HEK293 (cell line): Measurements from ENCODE around the gene ATXN2.

ENCODE experiments used
- GLIS2 ChIP-seq: fragments of 450-650 bp; formaldehyde crosslinking; IDR thresholded peaks from 2 replicates; pipeline ENCODE4 v1.5.1; 2016; ENCODE audit warnings: missing biosample characterization, missing genetic modification characterization
- IKZF3 ChIP-seq: fragments of 450-650 bp; IDR thresholded peaks from 2 replicates; pipeline ENCODE4 v1.5.0; 2018; ENCODE audit warnings: missing biosample characterization, mild to moderate bottlenecking, missing genetic modification characterization, moderate library complexity
- OVOL3 ChIP-seq: fragments of 450-650 bp; formaldehyde crosslinking; IDR thresholded peaks from 2 replicates; pipeline ENCODE4 v1.5.1; 2016; ENCODE audit warnings: missing biosample characterization, missing genetic modification characterization
- REPIN1 ChIP-seq: fragments of 450-650 bp; formaldehyde crosslinking; IDR thresholded peaks from 2 replicates; pipeline ENCODE4 v1.5.1; 2017; ENCODE audit warnings: missing biosample characterization, missing genetic modification characterization, low read depth
- SP3 ChIP-seq: fragments of 450-650 bp; formaldehyde crosslinking; IDR thresholded peaks from 2 replicates; pipeline ENCODE4 v1.5.1; 2016; ENCODE audit warnings: missing biosample characterization, missing genetic modification characterization
- TCF7L2 ChIP-seq: IDR thresholded peaks from 2 replicates; pipeline ENCODE4 v1.6.1; 2011; ENCODE audit warnings: low read depth, mild to moderate bottlenecking, inconsistent platforms, low read length, moderate library complexity, borderline replicate concordance
- ZBTB17 ChIP-seq: fragments of 450-650 bp; formaldehyde crosslinking; IDR thresholded peaks from 2 replicates; pipeline ENCODE4 v1.5.1; 2016; ENCODE audit warnings: missing biosample characterization, missing genetic modification characterization
- ZFP3 ChIP-seq: fragments of 450-650 bp; formaldehyde crosslinking; IDR thresholded peaks from 2 replicates; pipeline ENCODE4 v1.5.1; 2016; ENCODE audit warnings: low read depth, missing biosample characterization, missing genetic modification characterization
- ZFP37 ChIP-seq: fragments of 450-650 bp; formaldehyde crosslinking; IDR thresholded peaks from 2 replicates; pipeline ENCODE4 v1.5.1; 2016; ENCODE audit warnings: missing biosample characterization, missing genetic modification characterization
- ZNF175 ChIP-seq: fragments of 450-650 bp; formaldehyde crosslinking; IDR thresholded peaks from 2 replicates; pipeline ENCODE4 v1.5.1; 2016; ENCODE audit warnings: missing biosample characterization, missing genetic modification characterization
- ZNF350 ChIP-seq: fragments of 450-650 bp; formaldehyde crosslinking; IDR thresholded peaks from 2 replicates; pipeline ENCODE4 v1.5.0; 2017; ENCODE audit warnings: missing biosample characterization, mild to moderate bottlenecking, missing genetic modification characterization
- ZNF37A ChIP-seq: fragments of 450-650 bp; IDR thresholded peaks from 2 replicates; pipeline ENCODE4 v1.5.1; 2018; ENCODE audit warnings: missing biosample characterization, missing genetic modification characterization
- ZNF394 ChIP-seq: fragments of 450-650 bp; formaldehyde crosslinking; IDR thresholded peaks from 2 replicates; pipeline ENCODE4 v1.5.1; 2016; ENCODE audit warnings: missing biosample characterization, missing genetic modification characterization, mild to moderate bottlenecking, moderate library complexity, borderline replicate concordance
- ZNF433 ChIP-seq: fragments of 450-650 bp; formaldehyde crosslinking; IDR thresholded peaks from 2 replicates; pipeline ENCODE4 v1.5.1; 2016; ENCODE audit warnings: missing biosample characterization, missing genetic modification characterization, low read depth
- ZNF521 ChIP-seq: fragments of 450-650 bp; formaldehyde crosslinking; IDR thresholded peaks from 2 replicates; pipeline ENCODE4 v1.5.1; 2017; ENCODE audit warnings: missing biosample characterization, mild to moderate bottlenecking, missing genetic modification characterization
- ZNF660 ChIP-seq: fragments of 450-650 bp; IDR thresholded peaks from 2 replicates; pipeline ENCODE4 v1.5.1; 2018; ENCODE audit warnings: missing biosample characterization, mild to moderate bottlenecking, missing genetic modification characterization
- ZNF837 ChIP-seq: fragments of 450-650 bp; formaldehyde crosslinking; IDR thresholded peaks from 2 replicates; pipeline ENCODE4 v1.5.1; 2016; ENCODE audit warnings: missing biosample characterization, missing genetic modification characterization
- ZXDB ChIP-seq: fragments of 450-650 bp; formaldehyde crosslinking; IDR thresholded peaks from 2 replicates; pipeline ENCODE4 v1.5.1; 2016; ENCODE audit warnings: missing biosample characterization, missing genetic modification characterization
- TF ChIP-seq, protein P1 (sequence below): fragments of 450-650 bp; formaldehyde crosslinking; IDR thresholded peaks from 2 replicates; pipeline ENCODE4 v1.5.1; 2016; ENCODE audit warnings: missing biosample characterization, missing genetic modification characterization, borderline replicate concordance
- TF ChIP-seq, protein P2 (sequence below): fragments of 450-650 bp; formaldehyde crosslinking; IDR thresholded peaks from 2 replicates; pipeline ENCODE4 v1.5.1; 2017; ENCODE audit warnings: missing biosample characterization, missing genetic modification characterization
- TF ChIP-seq, protein P3 (sequence below): fragments of 450-650 bp; formaldehyde crosslinking; IDR thresholded peaks from 2 replicates; pipeline ENCODE4 v1.5.1; 2016; ENCODE audit warnings: missing biosample characterization, missing genetic modification characterization
- TF ChIP-seq, protein P4 (sequence below): fragments of 450-650 bp; formaldehyde crosslinking; IDR thresholded peaks from 2 replicates; pipeline ENCODE4 v1.5.1; 2016; ENCODE audit warnings: missing biosample characterization, missing genetic modification characterization, borderline replicate concordance
- TF ChIP-seq, protein P5 (sequence below): fragments of 450-650 bp; formaldehyde crosslinking; IDR thresholded peaks from 2 replicates; pipeline ENCODE4 v1.5.1; 2016; ENCODE audit warnings: missing biosample characterization, missing genetic modification characterization
- TF ChIP-seq, protein P6 (sequence below): fragments of 450-650 bp; IDR thresholded peaks from 2 replicates; pipeline ENCODE4 v1.5.1; 2018; ENCODE audit warnings: missing biosample characterization, missing genetic modification characterization
- TF ChIP-seq, protein P7 (sequence below): fragments of 450-650 bp; formaldehyde crosslinking; IDR thresholded peaks from 2 replicates; pipeline ENCODE4 v1.5.1; 2016; ENCODE audit warnings: missing biosample characterization, missing genetic modification characterization, low read depth

ATXN2 gene

DNA sequence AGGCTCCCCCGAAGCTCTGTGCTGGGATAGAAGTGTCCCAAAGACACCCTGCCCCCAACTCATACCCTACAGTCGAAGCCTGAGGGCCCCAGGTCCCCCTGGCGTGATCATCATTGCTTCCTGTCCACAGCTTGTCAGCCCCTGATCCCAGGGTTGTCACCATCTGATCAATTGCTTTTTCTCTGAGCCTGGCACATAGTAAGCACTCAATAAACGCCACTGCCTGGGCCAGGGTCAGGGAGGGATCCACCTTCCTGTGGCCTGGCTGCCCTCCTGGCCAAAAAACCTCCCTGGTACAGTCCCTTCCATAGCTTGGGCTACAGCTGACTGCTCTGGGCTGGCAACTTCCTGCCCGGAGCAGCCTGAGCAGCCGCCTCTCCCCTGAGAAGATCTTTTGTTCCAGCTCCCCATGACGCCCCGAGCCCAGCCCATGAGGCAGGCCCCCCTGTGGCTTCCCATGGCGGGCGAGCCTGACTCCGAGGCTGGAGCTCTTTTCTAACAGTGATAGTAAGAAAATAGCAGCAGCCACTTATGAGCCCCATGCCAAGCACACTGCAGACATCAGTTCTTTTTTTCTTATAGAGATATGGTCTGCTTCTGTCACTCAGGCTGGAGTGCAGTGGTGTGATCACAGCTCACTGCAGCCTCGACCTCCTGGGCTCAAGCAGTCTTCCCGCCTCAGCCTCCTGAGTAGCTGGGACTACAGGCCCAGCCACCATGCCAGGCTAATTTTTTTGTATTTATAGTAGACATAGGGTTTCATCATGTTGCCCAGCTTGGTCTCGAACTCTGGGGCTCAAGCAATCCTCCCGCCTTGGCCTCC, 186.9 kb downstream of the ATXN2 start (continued):
- no peak for TF ChIP-seq OVOL3 (tag by site-specific recombination)
- TF ChIP-seq, protein P1, sequence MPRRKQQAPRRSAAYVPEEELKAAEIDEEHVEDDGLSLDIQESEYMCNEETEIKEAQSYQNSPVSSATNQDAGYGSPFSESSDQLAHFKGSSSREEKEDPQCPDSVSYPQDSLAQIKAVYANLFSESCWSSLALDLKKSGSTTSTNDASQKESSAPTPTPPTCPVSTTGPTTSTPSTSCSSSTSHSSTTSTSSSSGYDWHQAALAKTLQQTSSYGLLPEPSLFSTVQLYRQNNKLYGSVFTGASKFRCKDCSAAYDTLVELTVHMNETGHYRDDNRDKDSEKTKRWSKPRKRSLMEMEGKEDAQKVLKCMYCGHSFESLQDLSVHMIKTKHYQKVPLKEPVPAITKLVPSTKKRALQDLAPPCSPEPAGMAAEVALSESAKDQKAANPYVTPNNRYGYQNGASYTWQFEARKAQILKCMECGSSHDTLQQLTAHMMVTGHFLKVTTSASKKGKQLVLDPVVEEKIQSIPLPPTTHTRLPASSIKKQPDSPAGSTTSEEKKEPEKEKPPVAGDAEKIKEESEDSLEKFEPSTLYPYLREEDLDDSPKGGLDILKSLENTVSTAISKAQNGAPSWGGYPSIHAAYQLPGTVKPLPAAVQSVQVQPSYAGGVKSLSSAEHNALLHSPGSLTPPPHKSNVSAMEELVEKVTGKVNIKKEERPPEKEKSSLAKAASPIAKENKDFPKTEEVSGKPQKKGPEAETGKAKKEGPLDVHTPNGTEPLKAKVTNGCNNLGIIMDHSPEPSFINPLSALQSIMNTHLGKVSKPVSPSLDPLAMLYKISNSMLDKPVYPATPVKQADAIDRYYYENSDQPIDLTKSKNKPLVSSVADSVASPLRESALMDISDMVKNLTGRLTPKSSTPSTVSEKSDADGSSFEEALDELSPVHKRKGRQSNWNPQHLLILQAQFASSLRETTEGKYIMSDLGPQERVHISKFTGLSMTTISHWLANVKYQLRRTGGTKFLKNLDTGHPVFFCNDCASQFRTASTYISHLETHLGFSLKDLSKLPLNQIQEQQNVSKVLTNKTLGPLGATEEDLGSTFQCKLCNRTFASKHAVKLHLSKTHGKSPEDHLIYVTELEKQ, result no peak
- TF ChIP-seq, protein P2, sequence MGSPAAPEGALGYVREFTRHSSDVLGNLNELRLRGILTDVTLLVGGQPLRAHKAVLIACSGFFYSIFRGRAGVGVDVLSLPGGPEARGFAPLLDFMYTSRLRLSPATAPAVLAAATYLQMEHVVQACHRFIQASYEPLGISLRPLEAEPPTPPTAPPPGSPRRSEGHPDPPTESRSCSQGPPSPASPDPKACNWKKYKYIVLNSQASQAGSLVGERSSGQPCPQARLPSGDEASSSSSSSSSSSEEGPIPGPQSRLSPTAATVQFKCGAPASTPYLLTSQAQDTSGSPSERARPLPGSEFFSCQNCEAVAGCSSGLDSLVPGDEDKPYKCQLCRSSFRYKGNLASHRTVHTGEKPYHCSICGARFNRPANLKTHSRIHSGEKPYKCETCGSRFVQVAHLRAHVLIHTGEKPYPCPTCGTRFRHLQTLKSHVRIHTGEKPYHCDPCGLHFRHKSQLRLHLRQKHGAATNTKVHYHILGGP (tag by site-specific recombination), result no peak
- TF ChIP-seq ZNF175 (tag by site-specific recombination), result no peak
- TF ChIP-seq, protein P3, sequence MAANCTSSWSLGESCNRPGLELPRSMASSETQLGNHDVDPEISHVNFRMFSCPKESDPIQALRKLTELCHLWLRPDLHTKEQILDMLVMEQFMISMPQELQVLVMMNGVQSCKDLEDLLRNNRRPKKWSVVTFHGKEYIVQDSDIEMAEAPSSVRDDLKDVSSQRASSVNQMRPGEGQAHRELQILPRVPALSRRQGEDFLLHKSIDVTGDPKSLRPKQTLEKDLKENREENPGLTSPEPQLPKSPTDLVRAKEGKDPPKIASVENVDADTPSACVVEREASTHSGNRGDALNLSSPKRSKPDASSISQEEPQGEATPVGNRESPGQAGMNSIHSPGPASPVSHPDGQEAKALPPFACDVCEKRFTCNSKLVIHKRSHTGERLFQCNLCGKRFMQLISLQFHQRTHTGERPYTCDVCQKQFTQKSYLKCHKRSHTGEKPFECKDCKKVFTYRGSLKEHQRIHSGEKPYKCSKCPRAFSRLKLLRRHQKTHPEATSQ (tag by site-specific recombination), result no peak
- TF ChIP-seq, protein P4, sequence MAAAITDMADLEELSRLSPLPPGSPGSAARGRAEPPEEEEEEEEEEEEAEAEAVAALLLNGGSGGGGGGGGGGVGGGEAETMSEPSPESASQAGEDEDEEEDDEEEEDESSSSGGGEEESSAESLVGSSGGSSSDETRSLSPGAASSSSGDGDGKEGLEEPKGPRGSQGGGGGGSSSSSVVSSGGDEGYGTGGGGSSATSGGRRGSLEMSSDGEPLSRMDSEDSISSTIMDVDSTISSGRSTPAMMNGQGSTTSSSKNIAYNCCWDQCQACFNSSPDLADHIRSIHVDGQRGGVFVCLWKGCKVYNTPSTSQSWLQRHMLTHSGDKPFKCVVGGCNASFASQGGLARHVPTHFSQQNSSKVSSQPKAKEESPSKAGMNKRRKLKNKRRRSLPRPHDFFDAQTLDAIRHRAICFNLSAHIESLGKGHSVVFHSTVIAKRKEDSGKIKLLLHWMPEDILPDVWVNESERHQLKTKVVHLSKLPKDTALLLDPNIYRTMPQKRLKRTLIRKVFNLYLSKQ (tag by site-specific recombination), result no peak
- no peak for TF ChIP-seq TCF7L2
- TF ChIP-seq ZNF394 (tag by site-specific recombination), result no peak
- TF ChIP-seq, protein P5, sequence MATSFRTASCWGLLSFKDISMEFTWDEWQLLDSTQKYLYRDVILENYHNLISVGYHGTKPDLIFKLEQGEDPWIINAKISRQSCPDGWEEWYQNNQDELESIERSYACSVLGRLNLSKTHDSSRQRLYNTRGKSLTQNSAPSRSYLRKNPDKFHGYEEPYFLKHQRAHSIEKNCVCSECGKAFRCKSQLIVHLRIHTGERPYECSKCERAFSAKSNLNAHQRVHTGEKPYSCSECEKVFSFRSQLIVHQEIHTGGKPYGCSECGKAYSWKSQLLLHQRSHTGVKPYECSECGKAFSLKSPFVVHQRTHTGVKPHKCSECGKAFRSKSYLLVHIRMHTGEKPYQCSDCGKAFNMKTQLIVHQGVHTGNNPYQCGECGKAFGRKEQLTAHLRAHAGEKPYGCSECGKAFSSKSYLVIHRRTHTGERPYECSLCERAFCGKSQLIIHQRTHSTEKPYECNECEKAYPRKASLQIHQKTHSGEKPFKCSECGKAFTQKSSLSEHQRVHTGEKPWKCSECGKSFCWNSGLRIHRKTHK (tag by site-specific recombination), result no peak
- no peak for TF ChIP-seq ZFP3 (tag by site-specific recombination)
- TF ChIP-seq ZBTB17, result peak; percentile 59
- no peak for TF ChIP-seq ZNF521 (tag by site-specific recombination)
- no peak for TF ChIP-seq SP3 (tag by site-specific recombination)
- no peak for TF ChIP-seq ZNF350 (tag by site-specific recombination)
- TF ChIP-seq REPIN1 (tag by site-specific recombination), result no peak
- peak; percentile 42; the same call in 1 of the 2 replicates for TF ChIP-seq GLIS2 (tag by site-specific recombination)
- TF ChIP-seq, protein P6, sequence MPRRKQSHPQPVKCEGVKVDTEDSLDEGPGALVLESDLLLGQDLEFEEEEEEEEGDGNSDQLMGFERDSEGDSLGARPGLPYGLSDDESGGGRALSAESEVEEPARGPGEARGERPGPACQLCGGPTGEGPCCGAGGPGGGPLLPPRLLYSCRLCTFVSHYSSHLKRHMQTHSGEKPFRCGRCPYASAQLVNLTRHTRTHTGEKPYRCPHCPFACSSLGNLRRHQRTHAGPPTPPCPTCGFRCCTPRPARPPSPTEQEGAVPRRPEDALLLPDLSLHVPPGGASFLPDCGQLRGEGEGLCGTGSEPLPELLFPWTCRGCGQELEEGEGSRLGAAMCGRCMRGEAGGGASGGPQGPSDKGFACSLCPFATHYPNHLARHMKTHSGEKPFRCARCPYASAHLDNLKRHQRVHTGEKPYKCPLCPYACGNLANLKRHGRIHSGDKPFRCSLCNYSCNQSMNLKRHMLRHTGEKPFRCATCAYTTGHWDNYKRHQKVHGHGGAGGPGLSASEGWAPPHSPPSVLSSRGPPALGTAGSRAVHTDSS (tag by site-specific recombination), result no peak
- TF ChIP-seq ZNF660 (tag by site-specific recombination), result no peak
- TF ChIP-seq ZNF837 (tag by site-specific recombination), result no peak
- peak; percentile 39; the same call in 1 of the 2 replicates for TF ChIP-seq IKZF3 (tag by site-specific recombination)
- no peak for TF ChIP-seq ZXDB
- no peak for TF ChIP-seq ZNF433 (tag by site-specific recombination)
- TF ChIP-seq, protein P7, sequence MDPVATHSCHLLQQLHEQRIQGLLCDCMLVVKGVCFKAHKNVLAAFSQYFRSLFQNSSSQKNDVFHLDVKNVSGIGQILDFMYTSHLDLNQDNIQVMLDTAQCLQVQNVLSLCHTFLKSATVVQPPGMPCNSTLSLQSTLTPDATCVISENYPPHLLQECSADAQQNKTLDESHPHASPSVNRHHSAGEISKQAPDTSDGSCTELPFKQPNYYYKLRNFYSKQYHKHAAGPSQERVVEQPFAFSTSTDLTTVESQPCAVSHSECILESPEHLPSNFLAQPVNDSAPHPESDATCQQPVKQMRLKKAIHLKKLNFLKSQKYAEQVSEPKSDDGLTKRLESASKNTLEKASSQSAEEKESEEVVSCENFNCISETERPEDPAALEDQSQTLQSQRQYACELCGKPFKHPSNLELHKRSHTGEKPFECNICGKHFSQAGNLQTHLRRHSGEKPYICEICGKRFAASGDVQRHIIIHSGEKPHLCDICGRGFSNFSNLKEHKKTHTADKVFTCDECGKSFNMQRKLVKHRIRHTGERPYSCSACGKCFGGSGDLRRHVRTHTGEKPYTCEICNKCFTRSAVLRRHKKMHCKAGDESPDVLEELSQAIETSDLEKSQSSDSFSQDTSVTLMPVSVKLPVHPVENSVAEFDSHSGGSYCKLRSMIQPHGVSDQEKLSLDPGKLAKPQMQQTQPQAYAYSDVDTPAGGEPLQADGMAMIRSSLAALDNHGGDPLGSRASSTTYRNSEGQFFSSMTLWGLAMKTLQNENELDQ (tag by site-specific recombination), result no peak
- no peak for TF ChIP-seq ZNF37A
- no peak for TF ChIP-seq ZFP37 (tag by site-specific recombination)
